HG03565 (cell line): ENCODE measurements around the gene GPR137C.

Experiments used
- ATAC-seq: cut with Tn5 transposase; IDR thresholded peaks from one replicate; pipeline ENCODE4 v1.9.1; 2021; ENCODE audit warnings: mild to moderate bottlenecking, moderate library complexity; ENCODE audit not compliant: unreplicated experiment

The GPR137C gene

GRCh38 chr14:52663850-52664249 lies 111.2 kb downstream of the GPR137C start:
- ATAC-seq: no peak

GRCh38 chr14:52678591-52678990 lies 126.0 kb downstream of the GPR137C start:
- no peak for ATAC-seq

- ATAC-seq: no peak
Observed at GRCh38 chr14:52683985-52684520, 131.4 kb downstream of the GPR137C start.

- no peak for ATAC-seq
Observed at GRCh38 chr14:52686176-52686575, 133.5 kb downstream of the GPR137C start.
